GM19035 (cell line): ENCODE measurements around the gene OVAAL.
"Not testable (repeated sequence)": the region's sequence is repeated elsewhere in the genome, so short reads cannot be mapped to it uniquely, and the experiment has no call there.

Source experiments
- ATAC-seq: cut with Tn5 transposase; IDR thresholded peaks from one replicate; pipeline ENCODE4 v1.9.1; 2021; ENCODE audit not compliant: unreplicated experiment

The OVAAL gene

GRCh38 chr1:180540697-180541594 is 17.8 kb upstream of the OVAAL start:
- ATAC-seq, result no peak

- ATAC-seq, result no peak
These were observed 16.5 kb upstream of the OVAAL start for GRCh38 chr1:180542113-180542837.

GRCh38 chr1:180542838-180543145 is 16.0 kb upstream of the OVAAL start:
- ATAC-seq, result no peak

GRCh38 chr1:180544050-180544449 is 14.7 kb upstream of the OVAAL start:
- ATAC-seq, result no peak

GRCh38 chr1:180545991-180546390 is 12.8 kb upstream of the OVAAL start:
- ATAC-seq, result no peak

- no peak for ATAC-seq
These were observed 10.0 kb upstream of the OVAAL start for GRCh38 chr1:180548686-180549317.

GRCh38 chr1:180549770-180550169 is 9.0 kb upstream of the OVAAL start:
- not testable (repeated sequence) for ATAC-seq

- ATAC-seq, result no peak
These were observed 8.5 kb upstream of the OVAAL start for GRCh38 chr1:180550241-180550640.

- no peak for ATAC-seq
These were observed 6.8 kb upstream of the OVAAL start for GRCh38 chr1:180551997-180552396.

- not testable (repeated sequence) for ATAC-seq
These were observed 5.7 kb upstream of the OVAAL start for GRCh38 chr1:180553046-180553445.

GRCh38 chr1:180555411-180555810 is 3.4 kb upstream of the OVAAL start:
- no peak for ATAC-seq

GRCh38 chr1:180560200-180560867 is 1.6 kb downstream of the OVAAL start:
- ATAC-seq, result no peak

- ATAC-seq, result no peak
These were observed 2.3 kb downstream of the OVAAL start for GRCh38 chr1:180560868-180561600.

- ATAC-seq, result no peak
These were observed 3.9 kb downstream of the OVAAL start for GRCh38 chr1:180562640-180563025.

GRCh38 chr1:180563026-180563827 is 4.5 kb downstream of the OVAAL start:
- no peak for ATAC-seq

- no peak for ATAC-seq
These were observed 6.5 kb downstream of the OVAAL start for GRCh38 chr1:180565121-180565871.

- no peak for ATAC-seq
These were observed 7.3 kb downstream of the OVAAL start for GRCh38 chr1:180566026-180566425.

GRCh38 chr1:180566495-180566894 is 7.7 kb downstream of the OVAAL start:
- ATAC-seq, result no peak

GRCh38 chr1:180567654-180568053 is 8.9 kb downstream of the OVAAL start:
- ATAC-seq, result no peak
